OCI-LY1 (cell line): ENCODE data around the gene POLR1A.

ENCODE experiments used
- CTCF ChIP-seq: fragments of 200-600 bp; sonication (generic), shearing (Covaris generic); IDR thresholded peaks from 2 replicates; pipeline ENCODE4 v1.5.1; 2017; ENCODE audit warnings: mild to moderate bottlenecking, antibody characterized with exemption, low read length, moderate library complexity, mixed read lengths
- EZH2 ChIP-seq: fragments of 200-600 bp; sonication (generic), shearing (Covaris generic); IDR thresholded peaks from 2 replicates; pipeline ENCODE4 v1.8.0; 2017; ENCODE audit warnings: borderline replicate concordance, mixed run types, mild to moderate bottlenecking, antibody characterized with exemption, low read length, moderate library complexity, mixed read lengths

GRCh38 chr2:86052676-86053075, 53.0 kb downstream of the POLR1A start:
- TF ChIP-seq CTCF, result no peak
- no peak for TF ChIP-seq EZH2
